HG02571 (cell line): ENCODE data around the gene MAP2K6.

Experiments used
- ATAC-seq: cut with Tn5 transposase; IDR thresholded peaks from one replicate; pipeline ENCODE4 v1.9.1; 2021; ENCODE audit warnings: mild to moderate bottlenecking, moderate library complexity; ENCODE audit not compliant: unreplicated experiment

Gene MAP2K6

GRCh38 chr17:69486779-69487637, 72.5 kb downstream of the MAP2K6 start:
- ATAC-seq = no peak

GRCh38 chr17:69489313-69489712, 74.8 kb downstream of the MAP2K6 start:
- no peak for ATAC-seq

- ATAC-seq = no peak
Measured at GRCh38 chr17:69492410-69493071, 78.0 kb downstream of the MAP2K6 start.

GRCh38 chr17:69495787-69496186, 81.3 kb downstream of the MAP2K6 start:
- ATAC-seq = no peak

GRCh38 chr17:69497161-69497560, 82.7 kb downstream of the MAP2K6 start:
- no peak for ATAC-seq

GRCh38 chr17:69499318-69499717, 84.8 kb downstream of the MAP2K6 start:
- ATAC-seq = no peak

- ATAC-seq = no peak
Measured at GRCh38 chr17:69500911-69501429, 86.5 kb downstream of the MAP2K6 start.

- ATAC-seq = no peak
Measured at GRCh38 chr17:69501591-69502468, 87.3 kb downstream of the MAP2K6 start.

- peak; percentile 75 for ATAC-seq
Measured at GRCh38 chr17:69503711-69504110, 89.2 kb downstream of the MAP2K6 start.

- no peak for ATAC-seq
Measured at GRCh38 chr17:69505740-69506139, 91.2 kb downstream of the MAP2K6 start.

GRCh38 chr17:69506489-69506888, 92.0 kb downstream of the MAP2K6 start:
- no peak for ATAC-seq

- ATAC-seq = no peak
Measured at GRCh38 chr17:69508814-69509213, 94.3 kb downstream of the MAP2K6 start.

- no peak for ATAC-seq
Measured at GRCh38 chr17:69511250-69511649, 96.8 kb downstream of the MAP2K6 start.

GRCh38 chr17:69512946-69513345, 98.4 kb downstream of the MAP2K6 start:
- ATAC-seq = no peak

GRCh38 chr17:69516225-69516624, 101.7 kb downstream of the MAP2K6 start:
- no peak for ATAC-seq

- ATAC-seq = peak; percentile 73
Measured at GRCh38 chr17:69516911-69517310, 102.4 kb downstream of the MAP2K6 start.

GRCh38 chr17:69518951-69519350, 104.5 kb downstream of the MAP2K6 start:
- no peak for ATAC-seq

- ATAC-seq = peak; percentile 74
Measured at GRCh38 chr17:69523244-69523861, 108.9 kb downstream of the MAP2K6 start.

GRCh38 chr17:69524854-69525253, 110.4 kb downstream of the MAP2K6 start:
- ATAC-seq = no peak
